Measurements from ENCODE around the gene BTNL9. TPM values are rescaled to one million over a fixed set of nuclear protein-coding genes. Genes with fewer than 3 reads are reported as not detected.

BTNL9 gene
- total RNA-seq, 3 donors from 2014 or later (not counting 1 experiment from before 2014, with no cell fraction given) = 0.54 TPM; not detected in 2

DNA sequence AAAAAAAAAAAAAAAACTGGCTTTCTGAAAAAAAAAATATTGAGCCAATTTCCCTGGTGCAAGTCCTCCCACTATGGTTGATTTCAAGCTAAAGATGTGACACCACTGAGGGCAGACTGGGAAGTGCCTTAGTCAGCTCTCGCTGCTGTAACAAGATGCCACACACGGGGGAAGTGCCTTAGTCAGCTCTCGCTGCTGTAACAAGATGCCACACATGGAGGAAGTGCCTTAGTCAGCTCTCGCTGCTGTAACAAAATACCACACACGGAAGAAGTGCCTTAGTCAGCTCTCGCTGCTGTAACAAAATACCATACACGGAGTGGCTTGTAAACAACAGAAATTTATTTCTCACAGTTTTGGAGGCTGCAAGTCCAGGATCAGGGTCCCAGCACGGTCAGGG is 23.4 kb downstream of the BTNL9 start:
- no peak for ATAC-seq
- peaks cover 53 to 70% of the 10 kb centered on the region in 2 donors for H3K27me3 Mint-ChIP-seq (ENCODE audit: low read depth in 2 of 2)
- H3K9me3 Mint-ChIP-seq = no peaks in the 10 kb centered on the region
- H3K36me3 ChIP-seq (ENCODE audit: control insufficient read depth, insufficient read depth, low read length) = no peaks in the 10 kb centered on the region
- no peaks in the 10 kb centered on the region for H3K36me3 Mint-ChIP-seq
- intact Hi-C loops (cut with micrococcal nuclease) = no loop called here
- no peak overlapping the region for H3K4me3 Mint-ChIP-seq
- 88% methylated on average over 8 of the region's 8 CpGs for WGBS (ENCODE audit: insufficient coverage)
- no peaks in the 10 kb centered on the region for H3K9me3 ChIP-seq (ENCODE audit: control insufficient read depth, insufficient read depth, low read length)
- no peaks in the 10 kb centered on the region for H3K4me1 Mint-ChIP-seq
- no peak overlapping the region for H3K27ac ChIP-seq (ENCODE audit: low read length)
- no peaks in the 10 kb centered on the region for H3K4me1 ChIP-seq (ENCODE audit: control insufficient read depth, insufficient read depth, low read length)
- DNase-seq = no peak
- no peak overlapping the region for H3K27ac Mint-ChIP-seq
- H3K27me3 ChIP-seq (ENCODE audit: control insufficient read depth, insufficient read depth, low read length) = peaks cover 22% of the 10 kb centered on the region
- H3K4me3 ChIP-seq (ENCODE audit: low read length) = no peak overlapping the region
- TF ChIP-seq, protein P1, sequence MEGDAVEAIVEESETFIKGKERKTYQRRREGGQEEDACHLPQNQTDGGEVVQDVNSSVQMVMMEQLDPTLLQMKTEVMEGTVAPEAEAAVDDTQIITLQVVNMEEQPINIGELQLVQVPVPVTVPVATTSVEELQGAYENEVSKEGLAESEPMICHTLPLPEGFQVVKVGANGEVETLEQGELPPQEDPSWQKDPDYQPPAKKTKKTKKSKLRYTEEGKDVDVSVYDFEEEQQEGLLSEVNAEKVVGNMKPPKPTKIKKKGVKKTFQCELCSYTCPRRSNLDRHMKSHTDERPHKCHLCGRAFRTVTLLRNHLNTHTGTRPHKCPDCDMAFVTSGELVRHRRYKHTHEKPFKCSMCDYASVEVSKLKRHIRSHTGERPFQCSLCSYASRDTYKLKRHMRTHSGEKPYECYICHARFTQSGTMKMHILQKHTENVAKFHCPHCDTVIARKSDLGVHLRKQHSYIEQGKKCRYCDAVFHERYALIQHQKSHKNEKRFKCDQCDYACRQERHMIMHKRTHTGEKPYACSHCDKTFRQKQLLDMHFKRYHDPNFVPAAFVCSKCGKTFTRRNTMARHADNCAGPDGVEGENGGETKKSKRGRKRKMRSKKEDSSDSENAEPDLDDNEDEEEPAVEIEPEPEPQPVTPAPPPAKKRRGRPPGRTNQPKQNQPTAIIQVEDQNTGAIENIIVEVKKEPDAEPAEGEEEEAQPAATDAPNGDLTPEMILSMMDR (IDR thresholded peaks at IDR 0.05) = no peak

DNA sequence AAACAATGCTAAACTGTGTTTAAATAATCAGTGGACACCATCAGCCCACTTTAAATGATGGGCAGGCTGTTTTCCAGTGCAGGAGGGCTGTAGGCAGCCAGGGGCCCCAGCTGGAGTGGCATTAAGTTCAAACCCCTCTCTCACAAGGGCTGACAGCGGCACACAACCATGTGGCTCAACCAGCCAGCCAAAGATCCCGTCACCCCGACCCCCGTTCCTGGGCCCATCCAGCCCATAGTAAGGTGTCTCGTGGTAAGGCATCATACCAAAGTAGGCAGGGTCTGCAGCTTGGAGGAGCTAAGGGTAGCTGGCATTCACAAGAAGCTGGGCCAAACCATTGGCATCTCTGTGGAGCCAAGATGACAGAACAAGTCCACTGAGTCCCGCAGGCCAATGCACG is 24.9 kb downstream of the BTNL9 start:
- Histone ChIP-seq H3K27ac (ENCODE audit: low read length) (no peak overlapping the region), H3K36me3 (ENCODE audit: control insufficient read depth, insufficient read depth, low read length) (no peaks in the 10 kb centered on the region), H3K9me3 (ENCODE audit: control insufficient read depth, insufficient read depth, low read length) (no peaks in the 10 kb centered on the region), H3K27me3 (ENCODE audit: control insufficient read depth, insufficient read depth, low read length) (peaks cover 21% of the 10 kb centered on the region), H3K4me3 (ENCODE audit: low read length) (no peak overlapping the region), H3K4me1 (ENCODE audit: control insufficient read depth, insufficient read depth, low read length) (no peaks in the 10 kb centered on the region)
- Mint-ChIP-seq H3K27ac (no peak overlapping the region), H3K4me1 (no peaks in the 10 kb centered on the region), H3K27me3 (ENCODE audit: low read depth in 2 of 2) (peaks cover 50 to 75% of the 10 kb centered on the region in 2 donors), H3K4me3 (no peak overlapping the region), H3K36me3 (no peaks in the 10 kb centered on the region), H3K9me3 (no peaks in the 10 kb centered on the region)
- TF ChIP-seq, protein P1 (IDR thresholded peaks at IDR 0.05) = no peak
- ATAC-seq (no peak), DNase-seq (no peak)
- intact Hi-C loops (cut with micrococcal nuclease) = no loop called here
- WGBS (ENCODE audit: insufficient coverage) = 85% methylated on average over 7 of the region's 7 CpGs

DNA sequence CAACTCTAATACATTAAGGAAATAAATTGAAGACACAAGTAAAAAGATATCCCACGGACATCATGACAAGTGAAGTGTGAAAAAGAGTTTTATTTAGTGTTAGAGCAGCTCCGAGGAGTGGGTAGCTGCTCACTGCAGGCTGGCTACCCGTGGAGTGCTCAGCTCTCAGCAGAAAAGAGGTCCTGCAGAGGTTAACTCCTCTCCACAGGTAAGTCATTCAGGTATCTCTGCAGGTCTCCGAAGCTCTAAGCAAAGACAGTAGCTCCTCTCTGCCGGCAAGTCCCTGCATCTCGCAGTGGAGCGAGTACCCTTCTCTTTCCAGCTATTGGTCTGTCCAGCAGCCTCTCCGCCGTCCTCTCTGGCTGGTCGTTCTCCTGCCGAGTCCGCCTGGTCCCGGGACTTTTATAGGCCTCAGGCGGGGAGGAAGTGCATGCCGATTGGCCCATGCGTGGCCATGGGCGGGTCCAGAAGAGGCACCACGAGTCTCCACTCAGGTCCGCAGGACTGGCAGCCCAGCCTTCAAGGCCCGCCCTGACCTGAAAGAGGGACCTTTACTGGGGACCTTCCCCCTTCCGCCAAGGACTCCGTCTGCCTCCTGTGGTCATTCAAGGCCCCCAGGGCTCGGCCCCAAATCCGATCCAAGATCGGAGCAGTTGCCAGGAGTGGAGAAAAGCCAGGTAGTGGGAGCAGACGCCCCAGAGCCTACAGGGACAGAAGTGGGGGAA is 29.9 kb downstream of the BTNL9 start:
- TF ChIP-seq, protein P1 (IDR thresholded peaks at IDR 0.05) = no peak
- peaks cover 31 to 56% of the 10 kb centered on the region in 2 donors for H3K27me3 Mint-ChIP-seq (ENCODE audit: low read depth in 2 of 2)
- Histone ChIP-seq H3K27me3 (ENCODE audit: control insufficient read depth, insufficient read depth, low read length) (peaks cover 19% of the 10 kb centered on the region), H3K36me3 (ENCODE audit: control insufficient read depth, insufficient read depth, low read length) (no peaks in the 10 kb centered on the region), H3K4me3 (ENCODE audit: low read length) (no peak overlapping the region), H3K9me3 (ENCODE audit: control insufficient read depth, insufficient read depth, low read length) (peaks cover 4% of the 10 kb centered on the region), H3K4me1 (ENCODE audit: control insufficient read depth, insufficient read depth, low read length) (no peaks in the 10 kb centered on the region), H3K27ac (ENCODE audit: low read length) (no peak overlapping the region)
- no peak for ATAC-seq
- no peak for DNase-seq
- WGBS (ENCODE audit: insufficient coverage) = 42% methylated on average over 25 of the region's 26 CpGs
- H3K4me1 Mint-ChIP-seq = no peaks in the 10 kb centered on the region
- no peaks in the 10 kb centered on the region for H3K9me3 Mint-ChIP-seq
- no peaks in the 10 kb centered on the region for H3K36me3 Mint-ChIP-seq
- intact Hi-C loops (cut with micrococcal nuclease) = no loop called here
- H3K27ac Mint-ChIP-seq = no peak overlapping the region
- no peak overlapping the region for H3K4me3 Mint-ChIP-seq

GRCh38 chr5:181070523-181070922 is 30.5 kb downstream of the BTNL9 start:
- TF ChIP-seq, protein P1 (IDR thresholded peaks at IDR 0.05) = no peak
- Histone ChIP-seq H3K27me3 (ENCODE audit: control insufficient read depth, insufficient read depth, low read length) (peaks cover 15% of the 10 kb centered on the region), H3K9me3 (ENCODE audit: control insufficient read depth, insufficient read depth, low read length) (peaks cover 4% of the 10 kb centered on the region), H3K27ac (ENCODE audit: low read length) (no peak overlapping the region), H3K4me3 (ENCODE audit: low read length) (no peak overlapping the region), H3K4me1 (ENCODE audit: control insufficient read depth, insufficient read depth, low read length) (no peaks in the 10 kb centered on the region), H3K36me3 (ENCODE audit: control insufficient read depth, insufficient read depth, low read length) (no peaks in the 10 kb centered on the region)
- H3K36me3 Mint-ChIP-seq = no peaks in the 10 kb centered on the region
- H3K27ac Mint-ChIP-seq = no peak overlapping the region
- 61% methylated on average over 14 of the region's 14 CpGs for WGBS (ENCODE audit: insufficient coverage)
- no peaks in the 10 kb centered on the region for H3K4me1 Mint-ChIP-seq
- DNase-seq (no peak), ATAC-seq (no peak)
- H3K27me3 Mint-ChIP-seq (ENCODE audit: low read depth in 2 of 2) = peaks cover 35 to 58% of the 10 kb centered on the region in 2 donors
- H3K9me3 Mint-ChIP-seq = no peaks in the 10 kb centered on the region
- no peak overlapping the region for H3K4me3 Mint-ChIP-seq
- intact Hi-C loops (cut with micrococcal nuclease) = no loop called here

Measured in natural killer cell (primary cell).